ENCODE results near the gene BTN1A1.

Gene BTN1A1

GRCh38 chr6:26544473-26544872 lies 44.4 kb downstream of the BTN1A1 start:
- POLR2A ChIA-PET, result no interaction called here
- TF ChIP-seq ZNF223 (tag by site-specific recombination; IDR thresholded peaks at IDR 0.05) (no peak), ZNF391 (tag by site-specific recombination; IDR thresholded peaks at IDR 0.05; ENCODE audit: borderline replicate concordance, low read depth) (no peak), ZNF791 (tag by site-specific recombination; IDR thresholded peaks at IDR 0.05) (no peak), ZBTB44 (tag by site-specific recombination; IDR thresholded peaks at IDR 0.05) (no peak), ZBTB20 (tag by site-specific recombination; IDR thresholded peaks at IDR 0.05) (no peak), PRDM2 (tag by site-specific recombination; IDR thresholded peaks at IDR 0.05; ENCODE audit: borderline replicate concordance) (no peak), ZNF530 (tag by site-specific recombination; IDR thresholded peaks at IDR 0.05; ENCODE audit: low read depth) (no peak), ZNF202 (tag by site-specific recombination; IDR thresholded peaks at IDR 0.05; ENCODE audit: borderline replicate concordance) (no peak), ZBTB17 (tag by site-specific recombination; IDR thresholded peaks at IDR 0.05) (no peak)
- peaks cover 8 to 30% of the 10 kb centered on the region in 2 experiments for H3K36me3 ChIP-seq (ENCODE audit: control insufficient read depth in 2 of 2, insufficient read depth in 1 of 2, low read length in 2 of 2)

GRCh38 chr6:26545627-26546026 lies 45.5 kb downstream of the BTN1A1 start:
- ChIA-PET CTCF (interaction anchor here (1.2 to 2.5 kb wide), 2 partner anchors 204 to 223 kb away, joined by 6 to 11 read pairs; no protein-coding TSS in a partner anchor), POLR2A (no interaction called here)
- Histone ChIP-seq H3K4me3 (ENCODE audit: low read depth, low read length) (no peak overlapping the region), H3K4me1 (ENCODE audit: control insufficient read depth, insufficient read depth, low read length) (no peaks in the 10 kb centered on the region), H3K36me3 (ENCODE audit: control insufficient read depth in 2 of 2, insufficient read depth in 1 of 2, low read length in 2 of 2) (peaks cover 8 to 28% of the 10 kb centered on the region in 2 experiments), H3K9me3 (ENCODE audit: control insufficient read depth, insufficient read depth, low read depth, low read length) (no peaks in the 10 kb centered on the region), H3K27ac (ENCODE audit: extremely low read depth, low read depth, low read length) (no peak overlapping the region)
- TF ChIP-seq ZNF514 (tag by site-specific recombination; IDR thresholded peaks at IDR 0.05) (no peak), MEIS1 (CRISPR knock-in tag; IDR thresholded peaks at IDR 0.05; ENCODE audit: borderline replicate concordance) (no peak), ZNF513 (tag by site-specific recombination; IDR thresholded peaks at IDR 0.05) (no peak), ZFP69B (tag by site-specific recombination; IDR thresholded peaks at IDR 0.05) (no peak), ZNF707 (tag by site-specific recombination; IDR thresholded peaks at IDR 0.05) (no peak), ZNF521 (tag by site-specific recombination; IDR thresholded peaks at IDR 0.05) (no peak), ZNF148 (tag by site-specific recombination; IDR thresholded peaks at IDR 0.05; ENCODE audit: borderline replicate concordance) (no peak), AEBP2 (tag by site-specific recombination; IDR thresholded peaks at IDR 0.05; ENCODE audit: borderline replicate concordance) (no peak), BCL11B (tag by site-specific recombination; IDR thresholded peaks at IDR 0.05; ENCODE audit: low read depth) (no peak), BCL11A (tag by site-specific recombination; IDR thresholded peaks at IDR 0.05; ENCODE audit: low read depth) (no peak), KLF17 (tag by site-specific recombination; IDR thresholded peaks at IDR 0.05) (no peak), ZNF544 (tag by site-specific recombination; IDR thresholded peaks at IDR 0.05) (no peak)

More at GRCh38 chr6:26544473-26544872, 44.4 kb downstream of the BTN1A1 start:
- H3K9me3 ChIP-seq (ENCODE audit: control insufficient read depth, insufficient read depth, low read depth, low read length), result no peaks in the 10 kb centered on the region
- H3K27ac ChIP-seq (ENCODE audit: extremely low read depth, low read depth, low read length), result no peak overlapping the region
- CTCF ChIA-PET, result interaction anchor here (0.7 to 2.5 kb wide), 3 partner anchors 175 to 222 kb away, joined by 3 to 11 read pairs (median 6); no protein-coding TSS in a partner anchor
- H3K4me1 ChIP-seq (ENCODE audit: control insufficient read depth, insufficient read depth, low read length), result no peaks in the 10 kb centered on the region
- H3K4me3 ChIP-seq (ENCODE audit: low read depth, low read length), result no peak overlapping the region
